ENCODE results near the gene GREB1L.

GRCh38 chr18:21366896-21367295, 124.9 kb downstream of the GREB1L start:
- TF ChIP-seq CTCF (conservative IDR thresholded peaks at IDR 0.05): no peak
- no peak for TF ChIP-seq ZFX (IDR thresholded peaks at IDR 0.05)
